Stomach (tissue), 4 donors: ENCODE data around the gene PALLD.

Source experiments
- CTCF ChIP-seq, 7 experiments: fragments of 450-650 bp in 4 of 7; fragments of 200-600 bp in 3 of 7; sonication (generic) in 3 of 7; IDR thresholded peaks; one replicate each; pipeline ENCODE4 v1.5.1; 2016 to 2019; ENCODE audit warnings: antibody characterized with exemption in 7 of 7, control low read depth in 2 of 7, mild to moderate bottlenecking in 1 of 7
- EP300 ChIP-seq: sonication (generic); formaldehyde crosslinking; IDR thresholded peaks from one replicate; pipeline ENCODE4 v1.6.1; 2017; ENCODE audit warnings: antibody characterized with exemption
- POLR2A ChIP-seq, 4 donors: fragments of 450-650 bp; IDR thresholded peaks; one replicate each; pipeline ENCODE4 v1.6.1; 2016; ENCODE audit warnings: antibody characterized with exemption in 4 of 4, control low read depth in 2 of 4, mild to moderate bottlenecking in 1 of 4, moderate library complexity in 1 of 4
- POLR2AphosphoS5 ChIP-seq, 3 donors: sonication (generic); formaldehyde crosslinking; IDR thresholded peaks; one replicate each; pipeline ENCODE4 v1.6.1; 2016; ENCODE audit warnings: antibody characterized with exemption in 3 of 3

DNA sequence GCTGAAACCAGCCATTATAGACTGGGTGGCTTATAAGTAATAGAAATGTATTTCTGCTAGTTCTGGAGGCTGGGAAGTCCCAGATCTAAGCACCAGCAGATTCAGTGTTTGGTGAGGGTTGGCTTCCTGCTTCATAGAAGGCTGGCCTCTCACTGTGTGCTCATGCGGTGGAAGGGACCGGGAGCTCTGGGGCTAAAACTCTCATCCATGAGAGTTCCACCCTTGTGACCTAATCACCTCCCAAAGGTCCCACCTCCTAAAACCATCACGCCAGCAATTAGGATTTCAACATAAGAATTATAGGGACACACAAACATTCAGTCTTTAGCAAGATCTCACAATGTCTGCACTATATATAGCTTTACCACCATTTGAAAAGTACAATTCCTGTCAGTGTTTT, 298.0 kb downstream of the PALLD start:
- TF ChIP-seq CTCF (IDR thresholded peaks at IDR 0.05) (no peak), POLR2A (IDR thresholded peaks at IDR 0.05) (no peak), POLR2AphosphoS5 (IDR thresholded peaks at IDR 0.05) (no peak), EP300 (no peak)
